H1 (cell line): ENCODE data around the gene XPOT.

Experiments used
- CEBPB ChIP-seq: IDR thresholded peaks from 2 replicates; pipeline ENCODE4 v1.6.1; 2012; ENCODE audit warnings: low read depth, low read length
- SUZ12 ChIP-seq: fragments of 200-600 bp; sonication (generic); IDR thresholded peaks from 2 replicates; pipeline ENCODE4 v1.6.1; 2012; ENCODE audit warnings: mild to moderate bottlenecking, inconsistent platforms, low read length, moderate library complexity, mixed read lengths

- TF ChIP-seq SUZ12, result no peak
- TF ChIP-seq CEBPB, result no peak
Observed at GRCh38 chr12:64431791-64432190, 27.6 kb downstream of the XPOT start.
